CD4-positive, alpha-beta T cell treated with Interleukin-4 for 4 hours (primary cell): Measurements from ENCODE around the gene FAM9C.
"Not testable (repeated sequence)": the region's sequence is repeated elsewhere in the genome, so short reads cannot be mapped to it uniquely, and the experiment has no call there.

ENCODE experiments used
- DNase-seq: peaks from one replicate; pipeline ENCODE4 v3.0.0-alpha.2; 2020

FAM9C gene

DNA sequence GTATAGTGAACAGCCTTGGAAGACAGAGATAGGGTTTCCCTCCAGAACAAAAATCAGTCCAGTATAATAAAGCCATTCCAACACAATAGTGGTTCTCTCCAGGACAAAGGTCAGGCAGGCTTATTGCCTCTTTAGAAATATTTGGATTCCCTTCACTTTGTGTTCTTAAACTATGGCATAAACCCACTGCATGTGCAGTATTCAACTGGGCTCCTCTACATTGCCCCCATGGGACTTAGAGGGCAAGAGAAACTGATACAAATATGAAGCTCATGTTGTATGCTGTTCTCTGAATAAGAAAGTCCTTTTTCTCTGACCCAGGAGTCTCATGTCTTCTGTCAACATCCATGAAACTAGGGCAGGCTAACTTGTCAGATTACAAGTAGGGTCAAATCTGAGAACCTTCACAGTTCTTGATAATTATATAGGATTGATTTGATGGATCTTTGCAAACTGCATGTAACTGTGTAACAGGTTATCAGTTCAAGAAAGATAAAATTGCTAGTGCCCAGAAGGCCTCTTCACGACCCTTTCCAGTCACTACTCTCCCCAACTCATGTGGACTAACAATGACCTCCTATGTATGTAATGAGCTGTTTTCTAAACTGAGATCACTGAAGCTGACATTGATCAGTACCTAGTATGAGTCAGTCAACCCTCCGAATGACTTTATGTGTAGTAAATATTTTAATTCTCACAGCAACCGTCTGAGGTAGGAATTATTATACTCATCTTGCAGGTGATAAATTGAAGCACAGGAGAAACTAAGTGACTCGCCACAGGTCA, 31.9 kb upstream of the FAM9C start:
- peak; percentile 76 for DNase-seq

DNA sequence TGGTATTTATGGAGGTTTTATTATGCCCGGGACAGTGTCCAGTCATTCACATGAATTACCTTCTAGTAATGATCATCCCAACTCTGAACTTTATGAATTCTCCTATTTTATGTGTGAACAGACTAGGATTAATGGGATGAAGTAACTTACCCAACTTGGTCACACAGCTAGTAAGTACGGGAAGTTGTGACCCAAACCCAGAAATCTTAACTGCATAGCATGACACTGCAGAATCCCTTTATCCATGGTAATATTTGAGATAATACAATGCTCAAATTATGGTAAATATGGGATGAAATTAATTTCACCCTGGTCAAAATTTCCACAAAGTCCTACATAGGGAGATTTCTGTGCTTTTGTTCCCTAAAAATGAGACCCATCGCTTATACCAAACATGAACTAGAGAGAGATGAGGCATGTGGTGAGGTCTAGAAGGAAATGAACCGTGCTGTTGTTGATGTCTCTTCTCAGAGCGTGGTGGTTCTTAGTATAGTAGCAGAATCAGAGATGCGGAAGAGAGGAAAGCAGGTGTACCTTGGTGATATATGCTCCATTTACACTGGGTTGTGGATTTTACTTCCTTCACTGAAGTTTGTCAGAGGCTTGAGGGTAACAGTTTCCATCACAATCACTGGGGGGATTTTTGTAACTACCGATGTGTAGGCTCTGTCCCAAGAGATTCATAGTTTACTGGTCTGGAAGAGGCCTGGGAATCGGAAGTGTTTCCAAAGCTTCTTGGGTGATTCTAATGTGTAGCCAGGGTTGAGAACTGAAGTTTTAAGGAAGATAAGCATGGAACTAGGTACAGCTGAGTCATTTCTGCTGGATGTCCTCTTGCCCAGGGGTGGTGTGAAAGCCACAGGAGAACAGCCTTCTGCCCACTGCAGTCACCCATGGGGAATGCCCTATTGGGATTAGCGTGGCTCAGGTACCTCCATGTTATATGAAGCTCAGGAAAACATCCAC, 30.2 kb upstream of the FAM9C start:
- DNase-seq: peak; percentile 64

DNA sequence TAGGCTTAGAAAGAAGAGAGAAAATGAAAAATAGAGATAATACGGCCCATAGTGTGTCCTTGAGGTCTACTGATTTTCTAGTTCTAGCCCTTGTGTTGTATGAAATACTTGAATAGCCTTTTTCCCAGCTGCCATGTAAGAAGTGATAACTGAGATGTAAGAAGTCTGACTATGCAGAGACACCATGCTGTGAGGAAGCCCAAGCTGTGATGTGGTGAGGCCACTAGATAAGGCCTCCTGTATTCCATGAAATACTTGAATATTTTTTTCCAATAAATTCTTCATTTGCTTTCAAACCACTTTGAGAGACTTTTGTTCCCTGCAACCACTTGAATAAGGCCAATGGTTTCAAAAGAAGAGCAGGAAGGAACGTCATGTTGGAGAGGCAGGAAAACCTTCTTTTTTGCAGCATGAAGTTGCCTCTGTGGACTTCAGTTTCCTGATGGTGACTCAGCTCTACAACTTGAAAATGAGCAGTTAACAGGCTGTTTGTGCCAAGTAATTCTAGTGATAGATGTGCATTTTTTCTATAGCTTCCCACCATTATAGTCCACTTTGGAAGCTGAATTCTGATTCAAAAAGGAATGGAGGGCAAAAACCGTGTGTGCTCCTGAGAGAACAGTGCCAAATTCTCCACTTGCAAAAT, 25.5 kb upstream of the FAM9C start:
- DNase-seq: no peak

DNA sequence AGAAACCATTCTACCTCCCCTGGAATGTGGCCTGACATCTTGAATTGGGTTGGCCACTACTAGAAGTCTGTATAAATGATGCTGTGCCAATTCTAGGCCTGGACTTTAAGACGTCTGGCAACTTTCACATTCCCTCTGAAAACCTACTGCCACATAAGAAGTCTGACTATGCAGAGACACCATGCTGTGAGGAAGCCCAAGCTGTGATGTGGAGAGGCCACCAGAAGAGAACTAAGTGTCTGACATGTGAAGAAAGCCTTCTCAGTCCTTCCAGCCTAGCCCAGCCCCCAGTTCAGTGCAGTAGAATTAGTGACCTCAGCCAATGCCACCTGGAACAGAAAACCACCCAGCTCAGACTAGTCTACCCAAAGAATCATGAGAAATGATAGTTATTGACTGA, 24.2 kb upstream of the FAM9C start:
- no peak for DNase-seq

DNA sequence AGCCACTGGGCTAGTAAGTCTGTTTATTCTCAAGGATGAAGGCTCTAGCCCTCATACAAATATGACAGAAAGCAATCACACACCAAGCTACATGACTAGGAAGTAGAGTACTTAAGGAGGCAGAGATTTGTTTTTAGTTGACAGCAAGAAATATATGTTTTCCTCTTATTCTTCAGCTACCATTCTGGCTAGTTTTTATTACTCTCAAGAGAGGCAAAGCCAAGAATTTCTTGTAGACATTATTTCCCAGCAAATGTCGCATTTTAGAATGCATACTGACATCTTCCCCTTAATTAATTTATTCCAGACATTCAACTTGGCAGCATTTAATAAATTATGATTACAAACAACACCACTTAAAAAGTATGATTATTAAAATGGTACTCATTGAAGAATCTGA, 23.4 kb upstream of the FAM9C start:
- DNase-seq: no peak

DNA sequence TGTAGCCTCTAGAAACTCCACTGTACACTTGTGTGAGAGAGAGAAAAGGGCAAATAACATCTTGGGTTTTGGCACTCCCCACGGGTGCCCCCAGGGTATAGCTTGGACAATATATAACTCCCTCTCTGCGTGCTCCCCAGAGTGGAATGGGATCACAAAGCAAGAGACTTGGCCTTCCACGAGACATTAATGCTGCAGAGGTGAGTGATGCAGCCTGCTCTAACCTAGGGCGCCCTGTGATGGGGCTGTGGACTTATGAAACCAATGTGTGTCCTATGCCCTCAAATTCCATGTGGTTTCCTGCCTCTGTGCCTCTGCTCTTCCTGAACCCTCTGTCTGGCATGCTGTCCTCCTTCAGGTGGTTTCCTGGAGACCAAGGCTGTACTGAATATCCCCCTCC, 22.0 kb upstream of the FAM9C start:
- no peak for DNase-seq

DNA sequence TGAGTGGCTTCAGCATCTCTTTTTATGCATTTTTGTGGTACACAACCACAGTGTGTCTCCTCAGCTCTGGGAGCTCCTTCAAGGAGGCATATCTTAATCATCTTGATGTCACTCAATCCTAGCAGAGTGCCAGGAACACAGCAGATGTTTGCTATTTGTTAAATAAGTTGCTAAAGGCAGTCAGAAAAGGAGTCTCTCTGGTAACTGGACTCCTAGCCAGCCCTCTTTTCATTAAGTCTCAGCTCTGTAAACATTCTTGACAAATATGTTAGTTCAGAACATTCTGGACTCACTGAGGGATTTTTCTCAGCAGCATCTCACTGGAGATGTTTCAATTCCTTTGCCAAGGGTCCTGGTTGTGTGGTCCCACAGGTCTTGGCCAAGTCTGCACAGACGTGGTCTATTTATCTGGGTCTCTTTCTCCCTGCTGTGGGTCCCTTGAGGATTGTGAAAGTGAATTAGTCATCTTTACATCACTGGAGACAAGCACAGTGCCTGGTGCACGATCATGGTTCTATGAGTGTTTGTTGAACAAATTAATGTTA, 20.3 kb upstream of the FAM9C start:
- DNase-seq: no peak

DNA sequence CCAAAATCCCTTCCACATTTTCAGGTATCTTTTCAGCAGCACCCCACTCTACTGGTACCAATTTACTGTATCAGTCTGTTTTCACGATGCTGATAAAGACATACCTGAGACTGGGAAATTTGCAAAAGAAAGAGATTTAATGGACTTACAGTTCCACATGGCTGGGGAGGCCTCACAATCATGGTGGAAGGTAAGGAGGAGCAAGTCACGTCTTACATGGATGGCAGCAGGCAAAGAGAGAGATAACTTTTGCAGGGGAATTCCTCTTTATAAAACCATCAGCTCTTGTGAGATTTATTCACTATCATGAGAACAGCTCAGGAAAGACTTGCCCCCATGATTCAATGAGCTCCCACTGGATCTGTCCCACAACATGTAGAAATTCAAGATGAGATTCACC, 18.7 kb upstream of the FAM9C start:
- DNase-seq: not testable (repeated sequence)

DNA sequence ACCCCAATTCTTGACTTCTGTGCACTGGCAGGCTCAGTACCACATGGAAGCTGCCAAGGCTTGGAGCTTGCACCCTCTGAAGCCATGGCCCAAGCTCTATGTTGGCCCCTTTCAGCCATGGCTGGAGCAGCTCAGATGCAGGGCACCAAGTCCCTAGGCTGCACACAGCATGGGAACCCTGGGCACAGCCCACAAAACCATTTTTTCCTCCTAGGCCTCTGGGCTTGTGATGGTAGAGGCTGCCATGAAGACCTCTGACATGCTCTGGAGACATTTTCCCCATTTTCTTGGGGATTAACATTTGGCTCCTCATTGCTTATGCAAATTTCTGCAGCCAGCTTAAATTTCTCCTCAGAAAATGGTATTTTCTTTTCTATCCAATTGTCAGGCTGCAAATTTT, 17.9 kb upstream of the FAM9C start:
- not testable (repeated sequence) for DNase-seq

DNA sequence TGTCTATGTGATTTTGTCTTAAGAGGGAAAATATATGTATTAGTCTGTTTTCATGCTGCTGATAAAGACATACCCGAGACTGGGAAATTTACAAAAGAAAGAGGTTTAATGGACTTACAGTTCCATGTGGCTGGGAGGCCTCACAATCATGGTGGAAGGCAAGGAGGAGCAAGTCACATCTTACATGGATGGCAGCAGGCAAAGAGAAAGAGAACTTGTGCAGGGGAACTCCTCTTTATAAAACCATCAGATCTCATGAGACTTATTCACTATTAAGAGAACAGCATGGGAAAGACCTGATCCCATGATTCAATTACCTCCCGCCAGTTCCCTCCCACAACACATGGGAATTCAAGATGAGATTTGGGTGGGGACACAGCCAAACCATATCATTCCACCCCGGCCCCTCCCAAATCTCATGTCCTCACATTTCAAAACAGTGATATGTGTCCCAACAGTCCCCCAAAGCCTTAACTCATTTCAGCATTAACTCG, 16.8 kb upstream of the FAM9C start:
- not testable (repeated sequence) for DNase-seq

DNA sequence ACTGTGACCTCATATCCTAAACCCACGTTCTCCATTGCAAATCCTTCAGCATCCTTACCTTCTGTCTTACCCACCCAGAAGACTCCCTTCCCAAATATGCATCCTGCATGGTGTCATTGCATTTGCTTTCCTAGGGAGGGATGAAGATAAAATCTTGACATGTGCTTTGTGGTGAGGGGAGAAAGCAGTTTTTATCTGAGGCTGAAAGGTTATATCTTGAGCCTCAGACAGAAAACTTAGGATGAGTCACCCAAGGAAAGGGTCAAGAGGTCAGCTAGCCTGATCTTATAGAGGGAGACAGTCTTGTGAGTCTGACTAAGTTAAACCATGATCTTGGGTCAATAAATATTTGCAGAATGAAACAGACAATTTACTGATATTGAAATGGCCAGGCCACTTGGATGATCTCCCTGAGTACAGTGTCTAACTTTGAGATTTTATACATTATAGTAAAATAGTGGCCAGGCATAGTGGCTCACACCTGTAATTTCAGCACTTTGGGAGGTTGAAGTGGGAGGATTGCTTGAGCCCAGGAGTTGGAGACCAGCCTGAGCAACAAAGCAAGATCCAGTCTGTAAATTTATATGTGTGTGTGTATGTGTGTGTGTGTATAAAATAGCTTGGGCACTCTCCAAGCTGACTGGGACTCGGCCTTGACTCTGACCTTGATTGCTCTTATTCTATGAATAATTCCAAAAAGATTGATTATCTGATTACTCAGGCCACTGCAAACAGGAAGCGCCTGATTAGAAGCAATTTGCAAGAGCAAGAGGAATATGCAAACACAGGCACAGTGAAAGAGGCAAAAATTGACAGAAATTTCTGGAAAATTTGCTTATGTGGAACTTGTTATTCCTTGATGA, 15.4 kb upstream of the FAM9C start:
- no peak for DNase-seq

DNA sequence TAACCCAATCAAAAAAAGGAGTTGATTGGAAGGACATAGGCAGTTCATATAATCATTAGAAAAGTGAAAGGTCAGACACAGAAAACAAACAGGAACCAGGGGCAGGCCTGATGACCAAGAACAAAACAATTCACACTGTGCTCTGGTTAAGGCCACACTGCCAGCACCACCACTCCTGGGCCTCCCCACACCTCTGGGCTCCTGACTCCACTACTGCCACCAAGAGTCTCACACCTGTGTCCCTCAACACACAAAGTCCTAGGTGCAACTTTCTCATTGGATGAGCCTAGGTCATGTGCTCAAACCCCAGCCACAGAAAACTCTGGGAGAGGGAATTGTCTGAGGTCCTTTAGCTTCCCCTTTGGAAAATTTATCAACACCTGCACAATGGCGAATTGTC, 11.1 kb upstream of the FAM9C start:
- no peak for DNase-seq

DNA sequence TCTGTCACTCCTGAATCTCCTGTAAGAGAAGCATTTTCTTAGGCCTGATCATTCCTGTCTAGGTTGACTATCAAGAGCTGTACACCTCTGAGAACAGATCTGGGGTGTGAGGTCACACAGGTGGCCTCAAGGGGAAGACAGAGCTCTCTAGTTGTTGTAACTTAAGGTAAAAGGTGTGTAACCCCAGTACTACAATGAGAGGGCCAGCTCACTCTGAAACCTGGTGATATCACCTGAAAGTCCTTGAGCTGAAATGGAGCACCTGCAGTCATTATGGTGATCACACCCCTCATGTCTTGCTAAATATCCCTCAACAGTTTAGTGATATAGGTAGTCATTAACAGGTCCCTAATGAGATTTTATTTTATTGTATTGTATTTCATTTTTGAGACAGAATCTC, 8.8 kb upstream of the FAM9C start:
- DNase-seq: peak; percentile 27

DNA sequence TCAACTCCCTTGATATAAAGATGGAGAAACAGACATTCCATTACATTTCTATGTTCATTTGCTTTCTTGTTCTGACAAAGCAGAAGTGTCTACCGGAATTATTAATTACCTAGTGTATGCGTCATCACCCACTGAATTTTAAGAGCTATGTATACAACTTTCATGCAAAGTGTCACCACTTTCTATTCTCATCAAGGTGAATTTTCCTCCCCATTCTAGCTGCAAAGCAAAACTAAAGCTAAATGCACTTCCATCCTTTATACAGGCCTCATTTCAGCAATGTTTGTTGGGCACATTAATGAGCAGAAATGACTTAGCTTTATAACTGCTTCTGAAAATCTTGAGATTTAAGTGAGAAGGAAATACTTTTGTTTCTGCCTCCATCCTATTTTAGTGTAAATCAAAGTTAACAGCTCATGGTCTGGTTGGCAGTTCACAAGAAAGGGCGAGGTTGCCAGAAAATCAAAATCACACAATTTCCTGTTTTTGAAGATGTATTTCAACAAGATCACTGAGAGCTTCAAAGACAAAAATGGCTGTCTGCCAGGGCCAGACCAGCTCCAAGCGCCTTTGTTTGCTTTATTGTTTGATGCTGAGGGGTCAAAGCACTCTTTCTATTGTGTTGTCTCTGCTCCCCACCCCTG, 7.2 kb upstream of the FAM9C start:
- DNase-seq: peak; percentile 90

DNA sequence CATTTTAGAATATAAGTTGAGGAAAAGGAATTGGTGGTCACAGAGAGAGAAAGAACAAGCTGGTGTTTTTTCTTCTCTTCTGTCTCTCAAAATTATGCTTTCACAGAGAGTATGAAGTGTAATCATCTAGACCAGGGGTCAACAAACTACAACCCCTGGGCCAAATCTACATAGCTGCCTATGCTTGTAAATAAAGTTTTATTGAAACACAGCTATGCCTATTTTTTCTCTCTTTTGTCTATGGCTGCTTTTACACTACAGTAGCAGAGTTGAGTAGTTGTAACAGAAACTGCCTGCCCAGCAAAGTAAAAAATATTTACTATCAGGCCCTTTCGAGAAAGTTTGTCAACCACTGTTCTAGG, 6.7 kb upstream of the FAM9C start:
- no peak for DNase-seq

DNA sequence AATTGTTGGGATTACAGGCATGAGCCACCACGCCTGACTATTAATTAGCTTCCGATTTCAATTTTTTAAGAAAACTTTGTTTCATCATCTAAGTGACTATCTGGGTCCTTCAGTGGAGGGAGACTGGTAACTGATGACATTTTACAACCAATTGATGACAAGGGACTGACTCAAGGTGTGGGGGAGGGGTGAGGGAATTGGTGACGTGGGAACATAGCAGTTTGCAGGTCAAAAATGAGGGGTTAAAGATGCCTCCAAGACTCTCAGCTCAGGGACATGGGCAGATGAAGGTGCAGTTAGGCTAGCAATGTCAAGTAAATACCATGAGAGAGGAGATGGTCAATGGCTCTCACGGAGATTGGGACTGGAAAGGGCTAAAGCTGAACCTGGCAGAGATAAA, 5.7 kb upstream of the FAM9C start:
- no peak for DNase-seq

DNA sequence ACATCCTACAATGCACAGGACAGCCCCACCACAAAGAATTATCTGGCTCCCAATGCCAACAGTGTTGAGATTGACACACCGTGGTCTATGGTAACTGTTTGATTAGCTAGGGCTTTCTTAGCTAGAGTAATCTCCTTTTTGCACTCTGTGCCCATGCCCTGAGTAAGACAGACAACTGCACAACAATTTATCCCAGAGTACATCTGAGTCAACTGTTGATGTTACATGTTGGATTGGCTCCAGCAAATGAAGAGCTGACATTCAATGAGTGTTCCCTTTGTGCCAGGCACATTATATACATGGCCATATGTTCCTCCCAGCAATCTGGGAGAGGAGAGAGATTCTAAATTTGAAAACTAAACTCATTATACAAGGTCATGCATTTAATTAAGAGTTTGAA, 3.9 kb upstream of the FAM9C start:
- DNase-seq: no peak

DNA sequence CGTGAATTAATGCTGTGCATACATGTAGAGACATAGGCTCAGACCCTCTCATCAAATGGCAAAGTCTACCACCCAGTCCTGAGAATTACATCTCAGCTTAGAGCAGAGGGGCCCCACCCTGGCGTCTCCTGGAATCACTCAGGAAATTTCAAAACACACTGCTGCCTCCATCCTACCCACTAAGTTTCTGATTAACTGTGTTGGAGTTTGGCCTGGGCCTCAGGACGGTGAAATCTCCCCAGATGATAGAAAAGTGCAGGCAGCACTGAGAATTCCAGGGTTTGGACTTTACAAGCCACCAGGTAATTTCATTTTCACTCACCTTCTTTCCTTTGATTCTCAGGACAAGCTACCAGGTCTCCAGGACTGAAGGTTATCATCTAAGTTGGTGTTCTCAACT, 3.3 kb upstream of the FAM9C start:
- DNase-seq: no peak

DNA sequence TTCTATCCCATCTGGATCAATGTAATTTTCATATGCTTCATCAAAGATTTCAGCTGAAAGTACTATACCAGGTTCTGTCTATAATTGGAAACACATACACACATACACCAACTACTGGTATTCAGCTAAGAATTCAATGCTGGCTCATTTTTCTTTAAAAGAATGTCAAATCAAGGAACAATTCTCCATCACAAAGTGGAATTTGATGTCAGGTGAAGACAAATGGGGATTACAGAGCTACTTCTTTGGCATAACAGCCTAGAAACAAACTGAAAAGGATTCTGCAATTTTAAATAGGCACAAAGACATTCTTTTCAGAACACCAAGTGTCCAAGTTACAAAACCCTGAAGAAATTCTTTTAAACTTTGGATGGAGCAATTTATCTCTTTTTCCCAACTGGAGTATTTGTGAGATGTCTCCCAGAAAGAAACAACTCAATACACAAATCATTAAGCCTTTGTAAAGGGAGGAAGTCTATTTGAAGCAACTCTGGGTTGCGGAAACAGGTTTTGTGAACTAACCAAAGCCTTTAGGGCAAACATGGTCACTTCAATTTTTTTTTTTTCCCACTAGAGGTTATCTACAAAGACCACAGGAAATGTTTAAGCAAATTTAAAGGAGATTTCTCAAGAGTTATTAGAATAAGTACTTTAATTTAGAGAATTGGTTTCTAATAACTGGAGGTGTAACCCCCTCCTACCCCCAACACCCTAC, 1.9 kb upstream of the FAM9C start:
- no peak for DNase-seq

DNA sequence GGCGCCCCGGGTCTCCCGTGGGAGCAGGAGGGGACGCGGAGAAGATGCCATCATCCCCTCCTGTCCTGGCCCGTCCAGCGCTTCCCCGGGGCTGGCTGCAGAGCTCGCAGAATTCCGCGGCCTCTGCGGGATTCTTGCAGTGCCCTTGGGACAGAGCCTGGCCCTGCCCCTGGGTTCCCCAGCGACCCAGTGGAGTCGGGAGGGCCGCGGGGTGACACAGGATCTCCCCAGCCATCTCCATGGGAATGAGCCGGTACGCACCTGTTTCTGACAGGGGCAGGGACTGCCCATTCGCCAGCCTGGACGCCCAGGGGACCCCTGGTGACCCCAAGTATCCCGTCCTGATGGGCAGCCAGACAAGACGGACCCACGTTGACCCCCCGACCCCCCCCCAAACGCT, 482 bp downstream of the FAM9C start:
- no peak for DNase-seq

DNA sequence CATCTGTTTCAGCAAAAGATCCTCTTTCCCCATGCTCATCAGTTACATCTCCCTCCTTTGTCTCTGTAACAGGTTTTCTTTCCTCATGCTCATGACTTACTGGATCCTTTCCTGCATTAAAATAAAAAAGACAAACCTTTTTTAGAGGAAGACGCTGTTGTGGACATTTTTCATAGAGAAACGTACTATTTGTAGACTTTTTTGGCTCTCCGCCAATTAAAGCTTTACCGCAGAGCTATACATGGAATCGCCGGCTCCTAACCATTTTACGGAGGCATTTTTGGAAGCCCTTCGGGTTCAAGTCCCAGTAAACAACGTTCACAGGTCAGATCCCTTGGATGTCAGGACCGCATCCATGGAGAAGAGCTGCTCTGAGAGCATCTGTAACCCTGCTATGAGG, 1.3 kb downstream of the FAM9C start:
- DNase-seq: no peak
